ENCODE data around the gene GCK.

Gene GCK

GRCh38 chr7:44189286-44189992 lies at the start of gene GCK:
Gene GCK, minus strand, starts transcription at chr7:44189439. Its CDS starts 486 bp downstream, at chr7:44188953.
- Histone ChIP-seq H3K36me3 (ENCODE audit: control insufficient read depth in 2 of 2, insufficient read depth in 2 of 2, low read length in 2 of 2) (no peaks in the 10 kb centered on the region), H3K27me3 (ENCODE audit: control insufficient read depth in 2 of 2, insufficient read depth in 2 of 2, low read length in 2 of 2) (peaks cover 0 to 4% of the 10 kb centered on the region in 2 donors), H3K27ac (ENCODE audit: low read depth in 2 of 2, low read length in 2 of 2) (no peak within 1 kb of the TSS), H3K4me1 (ENCODE audit: control insufficient read depth in 2 of 2, insufficient read depth in 2 of 2, low read length in 2 of 2) (no peaks in the 10 kb centered on the region), H3K9me3 (ENCODE audit: control insufficient read depth in 2 of 2, low read length in 2 of 2) (no peaks in the 10 kb centered on the region), H3K9ac (ENCODE audit: low read depth in 1 of 2, low read length in 2 of 2) (no peak within 1 kb of the TSS), H3K4me3 (ENCODE audit: low read length in 2 of 2) (no peak within 1 kb of the TSS)

DNA sequence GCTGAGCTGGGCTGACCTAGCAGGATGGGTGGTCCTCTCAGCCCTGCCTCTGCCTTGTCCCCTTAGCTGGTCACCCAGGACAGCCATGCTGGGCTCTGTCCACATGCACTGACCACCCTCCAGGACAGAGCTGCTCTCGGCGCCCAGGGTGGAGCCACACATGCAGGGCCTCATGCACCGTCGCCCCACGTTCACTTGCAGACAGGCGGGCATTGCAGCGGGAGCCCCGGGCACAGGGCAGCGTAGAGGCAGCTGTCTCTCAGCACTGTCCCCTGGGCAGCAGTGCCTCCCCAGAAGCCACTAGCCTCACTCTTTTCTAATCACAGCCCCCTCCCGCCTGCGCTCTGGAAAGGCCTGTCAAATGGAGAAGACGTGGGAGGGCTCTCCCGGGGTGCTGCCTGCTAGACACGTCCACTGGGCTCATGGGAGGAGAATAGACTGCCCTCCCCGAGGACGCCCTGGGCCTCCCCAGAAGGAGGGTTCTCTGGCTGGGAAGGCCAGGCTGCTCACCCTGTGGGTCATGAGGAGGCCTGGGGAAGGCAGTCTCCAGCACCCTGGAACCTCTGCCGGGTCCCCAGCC lies 49.0 kb upstream of the GCK start:
- H3K27me3 ChIP-seq (ENCODE audit: control insufficient read depth in 2 of 2, insufficient read depth in 2 of 2, low read length in 2 of 2), result no peaks in the 10 kb centered on the region
- H3K4me1 ChIP-seq (ENCODE audit: control insufficient read depth in 2 of 2, insufficient read depth in 2 of 2, low read length in 2 of 2), result no peaks in the 10 kb centered on the region
- no peaks in the 10 kb centered on the region for H3K9me3 ChIP-seq (ENCODE audit: control insufficient read depth in 2 of 2, low read length in 2 of 2)
- no peak overlapping the region for H3K9ac ChIP-seq (ENCODE audit: low read depth in 1 of 2, low read length in 2 of 2)
- no peak overlapping the region for H3K4me3 ChIP-seq (ENCODE audit: low read length in 2 of 2)
- H3K27ac ChIP-seq (ENCODE audit: low read depth in 2 of 2, low read length in 2 of 2), result no peak overlapping the region
- H3K36me3 ChIP-seq (ENCODE audit: control insufficient read depth in 2 of 2, insufficient read depth in 2 of 2, low read length in 2 of 2), result no peaks in the 10 kb centered on the region

- no peaks in the 10 kb centered on the region for H3K4me1 ChIP-seq (ENCODE audit: control insufficient read depth in 2 of 2, insufficient read depth in 2 of 2, low read length in 2 of 2)
- no peaks in the 10 kb centered on the region for H3K36me3 ChIP-seq (ENCODE audit: control insufficient read depth in 2 of 2, insufficient read depth in 2 of 2, low read length in 2 of 2)
- H3K4me3 ChIP-seq (ENCODE audit: low read length in 2 of 2), result no peak overlapping the region
- no peak overlapping the region for H3K9ac ChIP-seq (ENCODE audit: low read depth in 1 of 2, low read length in 2 of 2)
- H3K9me3 ChIP-seq (ENCODE audit: control insufficient read depth in 2 of 2, low read length in 2 of 2), result no peaks in the 10 kb centered on the region
- no peaks in the 10 kb centered on the region for H3K27me3 ChIP-seq (ENCODE audit: control insufficient read depth in 2 of 2, insufficient read depth in 2 of 2, low read length in 2 of 2)
- H3K27ac ChIP-seq (ENCODE audit: low read depth in 2 of 2, low read length in 2 of 2), result no peak overlapping the region
Observed at GRCh38 chr7:44237696-44238095, 48.5 kb upstream of the GCK start.

DNA sequence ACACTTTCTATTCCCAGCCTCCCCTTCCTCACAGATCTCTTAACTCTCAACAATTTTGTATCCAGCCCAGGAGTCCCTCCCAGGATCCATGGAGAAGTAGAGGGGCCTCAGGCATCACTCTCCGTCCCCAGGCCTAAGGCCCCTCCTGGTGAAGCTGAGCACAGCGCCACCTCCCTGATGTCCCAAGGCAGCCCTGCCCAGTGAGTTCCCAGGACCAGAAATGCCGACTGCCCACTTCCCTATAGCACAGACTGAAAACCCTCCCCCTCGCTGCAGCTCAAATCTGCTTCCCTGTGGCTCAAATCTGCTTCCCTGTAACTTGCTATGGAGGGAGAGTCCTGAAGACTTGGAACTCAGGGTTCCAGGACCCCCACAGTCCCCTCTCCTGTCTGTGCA lies 47.1 kb upstream of the GCK start:
- Histone ChIP-seq H3K27me3 (ENCODE audit: control insufficient read depth in 2 of 2, insufficient read depth in 2 of 2, low read length in 2 of 2) (no peaks in the 10 kb centered on the region), H3K36me3 (ENCODE audit: control insufficient read depth in 2 of 2, insufficient read depth in 2 of 2, low read length in 2 of 2) (no peaks in the 10 kb centered on the region), H3K4me3 (ENCODE audit: low read length in 2 of 2) (no peak overlapping the region), H3K27ac (ENCODE audit: low read depth in 2 of 2, low read length in 2 of 2) (no peak overlapping the region), H3K9ac (ENCODE audit: low read depth in 1 of 2, low read length in 2 of 2) (no peak overlapping the region), H3K9me3 (ENCODE audit: control insufficient read depth in 2 of 2, low read length in 2 of 2) (no peaks in the 10 kb centered on the region), H3K4me1 (ENCODE audit: control insufficient read depth in 2 of 2, insufficient read depth in 2 of 2, low read length in 2 of 2) (no peaks in the 10 kb centered on the region)

- no peaks in the 10 kb centered on the region for H3K27me3 ChIP-seq (ENCODE audit: control insufficient read depth in 2 of 2, insufficient read depth in 2 of 2, low read length in 2 of 2)
- H3K9me3 ChIP-seq (ENCODE audit: control insufficient read depth in 2 of 2, low read length in 2 of 2), result no peaks in the 10 kb centered on the region
- no peaks in the 10 kb centered on the region for H3K36me3 ChIP-seq (ENCODE audit: control insufficient read depth in 2 of 2, insufficient read depth in 2 of 2, low read length in 2 of 2)
- no peaks in the 10 kb centered on the region for H3K4me1 ChIP-seq (ENCODE audit: control insufficient read depth in 2 of 2, insufficient read depth in 2 of 2, low read length in 2 of 2)
- H3K27ac ChIP-seq (ENCODE audit: low read depth in 2 of 2, low read length in 2 of 2), result no peak overlapping the region
- H3K9ac ChIP-seq (ENCODE audit: low read depth in 1 of 2, low read length in 2 of 2), result no peak overlapping the region
- H3K4me3 ChIP-seq (ENCODE audit: low read length in 2 of 2), result no peak overlapping the region
Observed at GRCh38 chr7:44235582-44236332, 46.5 kb upstream of the GCK start.

DNA sequence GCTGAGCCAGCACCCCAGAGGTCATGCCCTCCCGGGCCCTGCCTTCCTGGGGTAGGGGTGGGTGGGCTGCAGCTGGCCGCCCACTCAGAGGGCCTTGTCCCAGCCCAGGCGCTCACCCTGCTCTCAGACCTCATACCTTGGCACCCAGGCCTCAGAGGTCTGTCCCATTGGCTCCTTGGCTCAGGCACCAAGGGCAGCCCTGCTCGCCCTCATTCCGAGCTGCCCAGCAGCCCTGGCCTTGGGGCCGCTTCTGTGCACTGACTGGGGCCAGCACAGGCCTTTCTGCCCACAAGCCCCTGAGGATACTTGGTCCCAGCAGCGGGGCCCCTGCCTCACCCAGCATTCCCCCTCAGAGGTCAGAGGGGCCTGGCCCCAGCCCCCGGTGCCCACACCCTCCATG lies 45.8 kb upstream of the GCK start:
- H3K27me3 ChIP-seq (ENCODE audit: control insufficient read depth in 2 of 2, insufficient read depth in 2 of 2, low read length in 2 of 2), result no peaks in the 10 kb centered on the region
- H3K27ac ChIP-seq (ENCODE audit: low read depth in 2 of 2, low read length in 2 of 2), result no peak overlapping the region
- no peak overlapping the region for H3K9ac ChIP-seq (ENCODE audit: low read depth in 1 of 2, low read length in 2 of 2)
- no peaks in the 10 kb centered on the region for H3K9me3 ChIP-seq (ENCODE audit: control insufficient read depth in 2 of 2, low read length in 2 of 2)
- no peaks in the 10 kb centered on the region for H3K36me3 ChIP-seq (ENCODE audit: control insufficient read depth in 2 of 2, insufficient read depth in 2 of 2, low read length in 2 of 2)
- no peaks in the 10 kb centered on the region for H3K4me1 ChIP-seq (ENCODE audit: control insufficient read depth in 2 of 2, insufficient read depth in 2 of 2, low read length in 2 of 2)
- H3K4me3 ChIP-seq (ENCODE audit: low read length in 2 of 2), result no peak overlapping the region

GRCh38 chr7:44232901-44233715 lies 43.9 kb upstream of the GCK start:
- H3K9me3 ChIP-seq (ENCODE audit: control insufficient read depth in 2 of 2, low read length in 2 of 2), result no peaks in the 10 kb centered on the region
- no peak overlapping the region for H3K9ac ChIP-seq (ENCODE audit: low read depth in 1 of 2, low read length in 2 of 2)
- no peaks in the 10 kb centered on the region for H3K27me3 ChIP-seq (ENCODE audit: control insufficient read depth in 2 of 2, insufficient read depth in 2 of 2, low read length in 2 of 2)
- H3K27ac ChIP-seq (ENCODE audit: low read depth in 2 of 2, low read length in 2 of 2), result no peak overlapping the region
- H3K4me1 ChIP-seq (ENCODE audit: control insufficient read depth in 2 of 2, insufficient read depth in 2 of 2, low read length in 2 of 2), result no peaks in the 10 kb centered on the region
- no peak overlapping the region for H3K4me3 ChIP-seq (ENCODE audit: low read length in 2 of 2)
- H3K36me3 ChIP-seq (ENCODE audit: control insufficient read depth in 2 of 2, insufficient read depth in 2 of 2, low read length in 2 of 2), result no peaks in the 10 kb centered on the region

DNA sequence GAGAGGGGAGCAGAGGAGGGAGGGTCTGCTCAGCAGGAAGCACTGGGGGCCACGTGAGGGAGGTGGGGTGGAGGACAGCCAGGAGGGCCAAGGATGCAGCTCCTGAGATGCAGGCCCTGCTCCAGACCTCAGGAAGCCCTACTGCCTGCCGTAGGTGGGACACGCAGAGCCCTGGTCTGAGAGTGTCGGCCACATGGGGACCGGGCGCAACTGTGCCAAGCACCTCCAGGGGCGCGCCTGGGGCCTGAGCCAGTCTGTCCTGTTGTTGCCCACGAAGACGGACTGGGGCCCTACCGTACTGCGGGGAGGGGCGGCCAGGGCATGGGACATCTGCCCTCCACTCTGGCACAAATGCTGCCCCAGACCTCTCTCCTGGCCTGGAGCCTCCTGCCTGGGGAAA lies 43.2 kb upstream of the GCK start:
- Histone ChIP-seq H3K36me3 (ENCODE audit: control insufficient read depth in 2 of 2, insufficient read depth in 2 of 2, low read length in 2 of 2) (no peaks in the 10 kb centered on the region), H3K4me3 (ENCODE audit: low read length in 2 of 2) (no peak overlapping the region), H3K27ac (ENCODE audit: low read depth in 2 of 2, low read length in 2 of 2) (no peak overlapping the region), H3K4me1 (ENCODE audit: control insufficient read depth in 2 of 2, insufficient read depth in 2 of 2, low read length in 2 of 2) (no peaks in the 10 kb centered on the region), H3K9me3 (ENCODE audit: control insufficient read depth in 2 of 2, low read length in 2 of 2) (no peaks in the 10 kb centered on the region), H3K9ac (ENCODE audit: low read depth in 1 of 2, low read length in 2 of 2) (no peak overlapping the region), H3K27me3 (ENCODE audit: control insufficient read depth in 2 of 2, insufficient read depth in 2 of 2, low read length in 2 of 2) (no peaks in the 10 kb centered on the region)

DNA sequence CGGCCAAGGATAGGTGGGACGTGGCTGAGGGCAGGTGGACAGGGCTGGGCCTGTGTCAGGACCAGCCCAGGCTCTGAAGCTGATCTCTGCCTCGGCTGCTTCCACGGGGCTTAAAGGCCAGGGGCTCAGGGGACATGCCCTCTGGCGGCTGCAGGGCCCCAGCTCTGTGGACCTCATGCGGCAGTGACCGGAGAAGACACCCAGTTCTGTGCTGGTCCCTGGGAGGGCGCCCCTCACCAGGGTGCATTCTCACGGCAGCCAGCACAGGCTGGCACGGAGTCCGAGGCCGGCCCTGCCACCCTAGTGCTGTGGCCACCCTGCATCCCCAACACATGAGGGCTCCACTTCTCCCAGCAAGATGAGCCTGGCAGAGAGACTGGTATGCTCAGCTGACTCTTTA lies 41.8 kb upstream of the GCK start:
- no peak overlapping the region for H3K9ac ChIP-seq (ENCODE audit: low read depth in 1 of 2, low read length in 2 of 2)
- H3K36me3 ChIP-seq (ENCODE audit: control insufficient read depth in 2 of 2, insufficient read depth in 2 of 2, low read length in 2 of 2), result no peaks in the 10 kb centered on the region
- H3K27ac ChIP-seq (ENCODE audit: low read depth in 2 of 2, low read length in 2 of 2), result no peak overlapping the region
- H3K4me3 ChIP-seq (ENCODE audit: low read length in 2 of 2), result no peak overlapping the region
- H3K9me3 ChIP-seq (ENCODE audit: control insufficient read depth in 2 of 2, low read length in 2 of 2), result no peaks in the 10 kb centered on the region
- H3K27me3 ChIP-seq (ENCODE audit: control insufficient read depth in 2 of 2, insufficient read depth in 2 of 2, low read length in 2 of 2), result no peaks in the 10 kb centered on the region
- no peaks in the 10 kb centered on the region for H3K4me1 ChIP-seq (ENCODE audit: control insufficient read depth in 2 of 2, insufficient read depth in 2 of 2, low read length in 2 of 2)

GRCh38 chr7:44230286-44230685 lies 41.0 kb upstream of the GCK start:
- no peak overlapping the region for H3K4me3 ChIP-seq (ENCODE audit: low read length in 2 of 2)
- H3K27ac ChIP-seq (ENCODE audit: low read depth in 2 of 2, low read length in 2 of 2), result no peak overlapping the region
- H3K27me3 ChIP-seq (ENCODE audit: control insufficient read depth in 2 of 2, insufficient read depth in 2 of 2, low read length in 2 of 2), result no peaks in the 10 kb centered on the region

More at GRCh38 chr7:44230286-44230685, 41.0 kb upstream of the GCK start:
- no peaks in the 10 kb centered on the region for H3K4me1 ChIP-seq (ENCODE audit: control insufficient read depth in 2 of 2, insufficient read depth in 2 of 2, low read length in 2 of 2)
- H3K9ac ChIP-seq (ENCODE audit: low read depth in 1 of 2, low read length in 2 of 2), result no peak overlapping the region
- H3K9me3 ChIP-seq (ENCODE audit: control insufficient read depth in 2 of 2, low read length in 2 of 2), result no peaks in the 10 kb centered on the region
- H3K36me3 ChIP-seq (ENCODE audit: control insufficient read depth in 2 of 2, insufficient read depth in 2 of 2, low read length in 2 of 2), result no peaks in the 10 kb centered on the region
